GM13976 (cell line): ENCODE measurements around the gene GJA3.

Experiments
- DNase-seq: peaks from one replicate; pipeline ENCODE4 v3.0.0; 2012; ENCODE audit warnings: low spot score
- CTCF ChIP-seq: IDR thresholded peaks from 2 replicates; pipeline ENCODE4 v1.5.1; 2012; ENCODE audit warnings: borderline replicate concordance, mild to moderate bottlenecking; ENCODE audit not compliant: insufficient read depth; ENCODE audit errors: extremely low read depth, missing control alignments, control extremely low read depth
- in situ Hi-C: fragments of 300-500 bp; cut with MboI; formaldehyde crosslinking; loops from one replicate; pipeline ENCODE4 v1.12.0; 2022; ENCODE audit warnings: low sequenced_read_pairs, mixed read lengths, inconsistent platforms; ENCODE audit not compliant: unreplicated experiment

The GJA3 gene

GRCh38 chr13:20102525-20103180, 58.2 kb downstream of the GJA3 start:
- DNase-seq, result no peak
- in situ Hi-C loops, result no loop called here
- TF ChIP-seq CTCF, result no peak

- no peak for DNase-seq
- in situ Hi-C loops, result no loop called here
- no peak for TF ChIP-seq CTCF
Observed at GRCh38 chr13:20101467-20102316, 59.2 kb downstream of the GJA3 start.

- DNase-seq, result no peak
- in situ Hi-C loops, result no loop called here
- TF ChIP-seq CTCF, result no peak
Observed at GRCh38 chr13:20099319-20099718, 61.5 kb downstream of the GJA3 start.

- DNase-seq, result no peak
- in situ Hi-C loops, result loop anchor here (5.0 kb wide), 1 partner anchor 48 kb away; no protein-coding TSS in a partner anchor
- TF ChIP-seq CTCF, result no peak
Observed at GRCh38 chr13:20093951-20094350, 66.9 kb downstream of the GJA3 start.

GRCh38 chr13:20090349-20090748, 70.5 kb downstream of the GJA3 start:
- TF ChIP-seq CTCF, result no peak
- no peak for DNase-seq
- in situ Hi-C loops, result loop anchor here (5.0 kb wide), 1 partner anchor 52 kb away; no protein-coding TSS in a partner anchor
